ENCODE measurements around the gene STARD13.

The STARD13 gene, protein sequence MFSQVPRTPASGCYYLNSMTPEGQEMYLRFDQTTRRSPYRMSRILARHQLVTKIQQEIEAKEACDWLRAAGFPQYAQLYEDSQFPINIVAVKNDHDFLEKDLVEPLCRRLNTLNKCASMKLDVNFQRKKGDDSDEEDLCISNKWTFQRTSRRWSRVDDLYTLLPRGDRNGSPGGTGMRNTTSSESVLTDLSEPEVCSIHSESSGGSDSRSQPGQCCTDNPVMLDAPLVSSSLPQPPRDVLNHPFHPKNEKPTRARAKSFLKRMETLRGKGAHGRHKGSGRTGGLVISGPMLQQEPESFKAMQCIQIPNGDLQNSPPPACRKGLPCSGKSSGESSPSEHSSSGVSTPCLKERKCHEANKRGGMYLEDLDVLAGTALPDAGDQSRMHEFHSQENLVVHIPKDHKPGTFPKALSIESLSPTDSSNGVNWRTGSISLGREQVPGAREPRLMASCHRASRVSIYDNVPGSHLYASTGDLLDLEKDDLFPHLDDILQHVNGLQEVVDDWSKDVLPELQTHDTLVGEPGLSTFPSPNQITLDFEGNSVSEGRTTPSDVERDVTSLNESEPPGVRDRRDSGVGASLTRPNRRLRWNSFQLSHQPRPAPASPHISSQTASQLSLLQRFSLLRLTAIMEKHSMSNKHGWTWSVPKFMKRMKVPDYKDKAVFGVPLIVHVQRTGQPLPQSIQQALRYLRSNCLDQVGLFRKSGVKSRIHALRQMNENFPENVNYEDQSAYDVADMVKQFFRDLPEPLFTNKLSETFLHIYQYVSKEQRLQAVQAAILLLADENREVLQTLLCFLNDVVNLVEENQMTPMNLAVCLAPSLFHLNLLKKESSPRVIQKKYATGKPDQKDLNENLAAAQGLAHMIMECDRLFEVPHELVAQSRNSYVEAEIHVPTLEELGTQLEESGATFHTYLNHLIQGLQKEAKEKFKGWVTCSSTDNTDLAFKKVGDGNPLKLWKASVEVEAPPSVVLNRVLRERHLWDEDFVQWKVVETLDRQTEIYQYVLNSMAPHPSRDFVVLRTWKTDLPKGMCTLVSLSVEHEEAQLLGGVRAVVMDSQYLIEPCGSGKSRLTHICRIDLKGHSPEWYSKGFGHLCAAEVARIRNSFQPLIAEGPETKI

DNA sequence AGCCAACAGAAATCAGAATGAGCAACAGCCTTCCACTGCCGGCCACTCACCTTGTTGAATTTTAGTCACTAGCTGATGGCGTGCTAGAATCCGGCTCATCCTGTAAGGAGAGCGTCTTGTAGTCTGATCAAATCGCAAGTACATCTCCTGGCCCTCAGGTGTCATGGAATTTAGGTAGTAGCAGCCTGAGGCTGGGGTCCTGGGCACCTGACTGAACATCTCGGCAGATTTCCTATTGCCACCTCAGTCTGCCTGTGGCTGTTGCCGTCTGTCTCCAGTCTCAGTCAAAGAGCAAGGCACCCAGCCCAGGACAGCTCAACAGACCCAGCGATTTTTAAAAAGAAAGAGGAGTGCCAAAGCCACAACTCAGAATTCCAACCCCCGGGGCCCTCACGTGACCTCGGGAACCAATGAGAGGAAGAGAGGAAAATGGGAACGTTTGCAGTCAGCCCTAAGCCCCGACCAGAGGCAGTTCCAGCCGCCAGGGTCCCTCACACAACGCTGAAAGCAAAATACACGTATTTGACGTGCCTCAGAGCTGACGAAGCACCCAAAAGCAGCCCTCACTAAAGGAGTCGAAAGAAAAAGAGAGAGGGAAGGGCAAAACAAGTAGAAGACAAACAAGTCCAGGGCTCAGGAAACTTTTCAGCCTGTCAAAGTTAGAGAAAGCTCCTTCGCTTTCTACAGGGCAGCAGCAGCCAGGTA lies at the start of gene STARD13:
Gene STARD13, minus strand, starts transcription at position 336 of the 705 bp plus-strand sequence. Its CDS starts 117 bp downstream, at position 219.
- DNase-seq (ENCODE audit: low read depth, low spot score), result peak; percentile 72
- peak within 1 kb of the TSS; percentile 90 for H3K27ac ChIP-seq

DNA sequence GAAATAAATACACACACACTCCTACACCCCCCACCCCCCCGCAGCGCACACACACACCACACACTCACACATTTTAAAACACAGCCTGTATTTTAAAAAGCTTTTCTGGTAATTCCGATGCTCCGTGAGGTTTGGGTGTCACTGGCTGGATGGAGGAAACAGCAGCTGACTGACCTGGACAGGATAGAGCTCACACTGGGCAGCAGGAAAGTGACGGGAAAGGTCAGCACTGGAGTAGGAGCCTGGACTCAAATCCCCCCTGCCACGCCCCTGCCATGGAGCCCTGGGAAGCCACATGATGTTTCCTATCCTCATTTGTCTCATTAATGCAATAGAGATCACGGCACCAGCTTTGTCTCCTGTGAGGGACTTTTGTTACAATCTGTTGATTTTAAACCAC lies 49.3 kb upstream of the STARD13 start:
- no peak for DNase-seq (ENCODE audit: low read depth, low spot score)
- H3K27ac ChIP-seq, result no peak overlapping the region

DNA sequence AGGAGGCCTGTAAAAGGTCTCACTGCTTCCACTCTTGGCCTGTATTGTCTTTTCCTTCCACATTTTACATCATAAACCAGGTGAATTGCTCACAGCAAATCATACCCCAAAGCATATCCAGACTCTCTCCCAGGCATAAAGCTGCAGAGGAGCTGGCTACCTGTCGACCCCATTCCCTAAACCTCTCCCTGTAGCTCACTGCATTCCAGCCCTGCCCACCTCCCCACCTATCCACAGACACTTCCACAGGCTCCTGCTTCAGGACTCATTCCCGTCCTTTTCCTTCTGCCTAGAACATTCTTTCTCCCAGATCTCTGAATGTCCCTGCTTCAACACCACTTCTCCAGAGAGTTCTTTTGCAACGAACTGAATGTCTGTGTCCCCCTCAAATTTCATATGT lies 46.4 kb upstream of the STARD13 start:
- no peak overlapping the region for H3K27ac ChIP-seq
- no peak for DNase-seq (ENCODE audit: low read depth, low spot score)

DNA sequence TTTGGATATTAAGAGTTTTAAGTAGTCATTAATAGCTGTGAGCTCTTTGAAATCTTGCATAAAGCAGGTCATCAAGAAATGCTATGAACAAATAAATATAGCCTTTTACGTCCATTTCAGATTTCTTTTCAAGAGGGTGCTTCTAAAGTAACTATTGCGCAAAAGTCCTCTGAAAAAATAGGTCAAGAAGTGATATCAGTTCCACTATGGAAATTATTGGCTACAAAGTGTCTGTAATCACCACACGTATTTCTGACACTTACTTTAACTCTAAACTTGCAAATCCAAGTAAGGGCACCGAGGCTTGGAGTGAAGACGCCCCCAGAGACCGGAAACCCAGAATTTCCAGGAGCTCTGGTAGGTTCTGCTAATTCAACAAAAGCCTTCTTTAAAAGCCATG lies 44.9 kb upstream of the STARD13 start:
- no peak for DNase-seq (ENCODE audit: low read depth, low spot score)
- H3K27ac ChIP-seq, result no peak overlapping the region

DNA sequence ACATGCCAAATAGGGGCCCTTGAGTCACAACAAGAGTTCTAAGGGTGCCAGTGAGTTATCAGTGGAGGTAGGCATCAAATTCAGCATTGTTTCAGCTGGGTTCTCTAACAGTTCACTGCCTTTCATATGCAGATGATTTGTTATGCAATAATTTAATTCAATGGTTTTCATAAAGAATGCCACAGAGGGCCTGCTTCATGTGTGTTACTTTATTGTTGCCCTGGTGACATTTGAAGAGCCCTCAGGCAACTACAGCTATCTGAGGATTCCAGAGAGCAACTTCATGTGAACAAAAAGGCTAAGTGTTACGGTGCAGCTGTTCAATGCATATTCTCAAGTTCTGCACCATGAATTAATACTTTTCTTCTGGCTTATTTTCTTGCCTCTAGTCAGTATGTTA lies 43.1 kb upstream of the STARD13 start:
- no peak for DNase-seq (ENCODE audit: low read depth, low spot score)
- no peak overlapping the region for H3K27ac ChIP-seq

DNA sequence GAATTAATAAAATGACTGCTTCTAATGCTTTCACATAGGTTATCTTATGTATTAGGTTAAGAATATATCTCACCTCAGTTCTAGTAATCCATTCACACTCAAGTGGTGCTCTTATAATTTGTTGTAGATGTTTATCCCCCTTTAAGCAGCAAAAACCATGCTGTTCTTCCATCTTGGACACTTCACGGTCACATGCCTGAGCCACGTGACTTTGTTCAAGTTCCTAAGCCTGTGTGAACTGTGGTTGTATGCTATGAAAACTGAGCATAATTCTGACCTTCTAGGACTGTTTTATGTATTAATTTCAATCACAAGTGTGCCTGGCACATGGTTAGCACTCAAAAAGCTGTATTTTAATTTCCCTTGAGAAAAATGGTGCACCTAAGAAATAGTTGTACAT lies 41.2 kb upstream of the STARD13 start:
- DNase-seq (ENCODE audit: low read depth, low spot score), result no peak
- no peak overlapping the region for H3K27ac ChIP-seq

DNA sequence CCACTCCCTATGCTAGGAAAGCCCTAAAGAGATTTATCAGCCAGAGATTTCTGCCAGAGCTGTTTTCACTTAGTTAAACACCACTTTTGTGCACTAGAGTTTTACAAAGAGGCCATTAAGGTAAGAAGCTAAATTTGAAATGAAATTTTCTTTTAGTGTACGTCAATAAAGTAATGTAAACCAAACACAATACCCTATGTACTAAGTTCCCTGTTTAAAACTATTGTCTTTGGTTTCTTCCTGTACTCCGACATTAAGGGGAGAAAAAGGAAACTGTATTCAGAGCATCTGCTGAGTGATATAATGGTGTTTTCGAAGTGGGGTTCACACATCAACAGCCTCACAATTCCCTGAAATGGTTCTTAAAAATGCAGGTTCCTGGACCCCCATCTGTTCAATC lies 40.7 kb upstream of the STARD13 start:
- no peak overlapping the region for H3K27ac ChIP-seq
- DNase-seq (ENCODE audit: low read depth, low spot score), result no peak

DNA sequence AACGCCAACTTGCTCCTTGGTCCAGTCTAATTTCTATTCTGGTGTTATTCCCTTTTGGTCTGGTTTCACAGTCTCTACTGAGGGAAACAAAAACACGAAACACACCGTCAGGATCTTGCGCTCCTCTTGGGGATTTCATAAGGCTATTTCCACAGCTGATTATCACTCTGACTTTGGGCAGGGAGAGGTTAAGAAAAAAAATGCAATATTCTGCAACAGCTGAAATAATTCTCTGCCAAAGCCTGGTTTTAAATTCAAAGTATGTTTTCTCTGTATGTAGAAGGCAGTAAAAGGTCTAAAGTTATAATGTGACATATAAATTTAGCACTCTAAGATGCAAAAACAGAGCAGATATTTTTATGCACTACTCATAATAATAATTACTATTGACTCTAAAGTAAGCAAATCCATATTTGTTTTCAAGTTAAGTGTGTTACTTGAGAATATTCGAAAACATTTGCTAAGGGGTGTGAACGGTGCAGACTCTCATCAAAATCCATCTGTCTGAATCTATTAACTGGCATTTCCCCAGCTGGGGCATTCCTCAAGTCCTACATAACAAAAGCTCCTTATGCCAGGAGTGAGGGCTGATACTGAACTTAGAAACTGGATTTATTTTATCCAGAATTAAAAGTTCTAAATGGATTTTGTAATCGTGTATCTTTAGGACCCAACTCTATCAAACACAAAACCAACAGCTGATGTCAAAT lies 38.4 kb upstream of the STARD13 start:
- DNase-seq (ENCODE audit: low read depth, low spot score), result no peak
- no peak overlapping the region for H3K27ac ChIP-seq

DNA sequence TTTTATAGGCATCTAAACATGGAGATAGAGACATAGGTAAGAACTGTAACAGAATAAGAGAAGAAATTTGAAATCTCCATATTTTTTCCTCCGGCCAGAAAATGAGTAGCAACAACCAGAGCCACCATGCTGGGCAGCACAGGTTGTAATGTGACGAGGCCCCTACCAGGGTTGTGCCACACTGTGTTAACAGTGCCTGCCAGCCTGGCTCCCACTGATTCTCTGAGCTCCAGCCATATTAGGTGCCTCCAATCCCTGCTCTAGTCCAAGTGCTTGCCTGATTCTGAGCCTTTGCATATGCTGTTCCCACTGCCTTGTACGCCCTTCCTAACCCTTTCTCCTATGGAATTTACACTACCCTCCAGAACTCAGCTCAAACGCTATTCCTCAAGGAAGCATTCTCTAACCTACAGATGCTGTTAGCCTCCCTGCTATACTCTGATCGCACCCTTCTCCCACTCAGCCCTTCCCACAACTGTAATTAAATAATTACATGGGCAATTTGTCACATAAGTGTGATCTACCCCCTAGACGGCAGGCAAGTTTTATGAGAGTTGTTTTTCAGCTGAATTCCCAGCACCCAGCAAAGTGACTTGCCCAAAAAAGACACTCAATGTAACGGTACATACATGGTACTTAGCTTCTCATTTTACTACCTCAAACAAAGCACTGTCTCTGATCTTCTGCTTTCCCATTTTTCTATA lies 37.6 kb upstream of the STARD13 start:
- no peak for DNase-seq (ENCODE audit: low read depth, low spot score)
- H3K27ac ChIP-seq, result no peak overlapping the region

DNA sequence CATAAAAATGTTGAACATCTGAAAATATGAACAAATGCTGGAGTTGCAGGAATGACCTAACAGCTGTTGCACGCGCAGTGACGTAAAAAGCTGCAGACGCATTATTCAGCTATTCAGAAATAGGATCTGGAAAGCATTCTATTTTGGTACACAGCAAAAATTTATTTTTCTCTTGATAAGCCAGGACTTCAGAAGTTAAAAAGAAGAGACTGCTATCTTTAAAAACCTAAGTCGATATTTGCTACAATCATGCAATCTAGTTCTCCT lies 36.9 kb upstream of the STARD13 start:
- no peak for DNase-seq (ENCODE audit: low read depth, low spot score)
- H3K27ac ChIP-seq, result no peak overlapping the region

DNA sequence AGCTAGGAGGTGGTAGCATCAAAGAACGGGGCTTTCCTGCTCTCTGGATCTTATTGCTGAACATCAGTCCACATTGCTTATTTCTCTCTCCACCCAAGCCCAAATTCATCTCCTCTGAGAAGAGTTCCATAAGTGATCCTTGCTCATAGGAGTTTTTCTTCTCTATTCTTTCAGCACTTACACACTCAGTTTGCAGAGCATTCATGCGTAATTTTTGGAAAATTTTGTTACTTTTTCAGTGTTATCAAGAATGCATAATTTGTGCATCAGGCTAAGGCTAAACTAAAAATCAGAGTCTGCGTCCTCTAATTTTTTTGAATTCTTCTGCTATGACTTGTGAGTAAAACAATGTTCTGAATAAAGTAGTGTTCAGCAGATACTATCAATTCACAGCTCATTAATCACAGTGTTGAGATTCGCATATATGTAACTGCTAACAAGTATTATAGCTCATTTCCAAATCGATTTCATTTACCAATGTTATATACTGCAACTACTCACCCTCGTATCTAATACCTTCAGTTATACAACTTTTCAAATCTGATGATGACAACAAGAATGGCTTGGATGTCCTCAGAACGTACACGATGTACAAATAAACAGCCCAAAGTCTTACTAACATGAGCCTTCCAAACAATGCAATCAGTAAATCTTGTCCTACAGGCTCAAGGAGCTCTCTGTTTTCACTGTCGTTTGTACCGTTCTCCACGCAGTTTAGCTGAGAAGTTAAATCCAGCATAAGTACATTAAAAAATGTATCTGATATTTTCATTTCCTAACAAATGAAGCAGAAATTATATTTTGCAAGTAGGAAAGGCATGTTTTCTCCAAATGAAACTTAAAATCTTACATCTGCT lies 36.4 kb upstream of the STARD13 start:
- H3K27ac ChIP-seq, result no peak overlapping the region
- DNase-seq (ENCODE audit: low read depth, low spot score), result no peak

DNA sequence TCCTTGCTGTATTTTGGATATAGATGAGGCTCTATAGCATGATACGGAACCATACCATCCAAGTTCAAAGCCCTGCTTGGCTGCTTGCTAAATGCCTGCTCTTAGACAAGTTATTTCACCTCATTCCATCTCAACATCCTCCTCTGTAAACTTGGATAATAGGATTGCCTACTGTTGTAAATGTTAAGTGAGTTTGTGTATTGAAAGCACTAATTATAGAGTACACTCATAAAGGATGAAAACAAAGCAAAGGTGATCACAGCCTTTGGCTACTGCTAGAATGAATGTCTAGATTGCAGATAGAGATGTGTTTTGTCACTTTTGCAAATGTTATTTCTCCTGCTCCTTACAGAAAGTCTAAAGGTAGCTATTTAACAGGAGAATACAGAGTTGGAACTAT lies 34.3 kb upstream of the STARD13 start:
- no peak for DNase-seq (ENCODE audit: low read depth, low spot score)
- H3K27ac ChIP-seq, result no peak overlapping the region

DNA sequence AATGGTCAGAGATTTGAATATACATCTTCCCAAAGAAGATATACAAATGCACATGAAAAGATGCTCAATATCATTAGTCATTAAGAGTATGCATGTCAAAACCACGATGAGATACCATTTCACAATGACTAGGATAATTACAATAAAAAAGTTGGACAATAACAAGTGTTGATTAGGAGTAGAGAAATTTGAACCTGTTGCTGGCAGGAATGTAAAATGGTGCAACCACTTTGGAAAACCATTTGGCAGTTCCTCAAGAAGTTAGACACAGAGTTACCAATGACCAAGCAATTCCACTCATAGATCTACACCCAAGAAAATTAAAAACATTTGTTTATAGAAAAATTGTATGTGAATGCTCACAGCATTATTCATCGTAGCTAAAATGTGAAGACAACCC lies 33.2 kb upstream of the STARD13 start:
- DNase-seq (ENCODE audit: low read depth, low spot score), result no peak
- H3K27ac ChIP-seq, result no peak overlapping the region

DNA sequence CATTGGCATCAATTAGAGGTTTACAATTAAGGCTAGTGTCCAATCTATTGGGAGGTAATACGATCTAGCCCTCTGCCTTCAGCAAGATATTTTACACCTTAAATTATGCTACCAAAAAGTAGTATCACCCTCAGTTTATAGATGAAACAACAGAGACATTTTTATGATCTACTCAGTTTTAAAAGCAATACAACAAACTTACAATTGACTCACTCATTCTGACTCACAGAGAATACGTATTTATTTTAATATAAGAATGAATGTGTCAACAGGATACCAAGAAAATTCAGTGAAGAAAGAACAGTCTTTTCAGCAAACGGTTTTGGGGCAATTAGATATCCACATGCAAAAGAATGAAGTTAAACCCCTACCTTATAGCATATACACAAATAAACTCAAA lies 32.5 kb upstream of the STARD13 start:
- no peak for DNase-seq (ENCODE audit: low read depth, low spot score)
- H3K27ac ChIP-seq, result no peak overlapping the region

DNA sequence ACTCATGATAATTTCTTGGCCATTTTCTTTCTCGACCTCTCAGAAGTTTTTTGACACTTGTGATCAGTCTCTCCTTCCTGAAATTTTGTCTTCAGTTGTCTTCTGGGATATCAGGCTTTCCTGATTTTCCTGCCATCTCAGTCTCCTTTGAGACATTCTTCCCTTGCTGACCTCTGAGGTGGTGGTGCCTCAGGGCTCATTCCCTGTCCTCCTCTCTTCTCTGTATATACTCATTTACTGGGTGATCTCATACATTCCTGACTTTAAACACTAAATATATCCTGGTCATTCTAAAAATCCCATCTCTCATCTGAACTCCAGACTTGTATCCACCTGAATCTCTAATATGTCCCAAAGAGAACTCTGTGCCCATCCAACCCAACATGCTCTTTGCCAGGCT lies 31.3 kb upstream of the STARD13 start:
- H3K27ac ChIP-seq, result no peak overlapping the region
- no peak for DNase-seq (ENCODE audit: low read depth, low spot score)

DNA sequence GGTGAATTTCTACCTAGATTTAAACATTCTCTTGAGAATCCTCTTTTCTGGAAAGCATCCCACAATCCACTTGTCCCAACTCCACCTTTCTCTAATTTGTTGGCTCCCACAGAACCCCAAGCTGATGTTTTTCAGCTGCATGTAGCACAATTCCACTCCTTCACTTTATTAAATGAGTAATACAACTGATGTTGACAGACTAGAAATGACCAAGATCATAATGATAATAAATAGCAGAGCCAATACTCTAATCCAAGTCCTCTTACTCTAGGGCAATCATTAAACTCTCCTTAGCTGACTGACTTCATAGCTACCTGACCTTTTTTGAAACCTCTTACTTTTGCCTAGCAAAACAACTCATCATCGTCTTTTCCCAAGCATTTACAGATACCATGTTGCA lies 27.9 kb upstream of the STARD13 start:
- DNase-seq (ENCODE audit: low read depth, low spot score), result no peak

DNA sequence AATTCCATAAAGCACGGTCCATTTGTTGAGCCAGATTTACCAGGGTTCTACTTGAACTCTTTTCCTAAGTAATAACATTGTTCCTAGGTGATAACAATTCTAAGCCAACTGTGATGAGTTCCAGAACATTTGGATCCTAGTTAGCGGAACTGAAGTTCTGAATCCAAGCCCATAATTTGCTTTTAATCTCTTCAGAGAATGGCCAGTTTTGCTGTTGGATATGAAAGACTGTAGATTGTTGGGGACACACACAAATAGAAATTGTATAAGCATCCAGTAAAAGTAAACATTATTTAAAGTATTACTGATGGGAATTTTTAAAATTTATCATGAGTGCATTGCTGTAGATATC lies 27.3 kb upstream of the STARD13 start:
- DNase-seq (ENCODE audit: low read depth, low spot score), result no peak

More for the DNA sequence above, 27.9 kb upstream of the STARD13 start:
- no peak overlapping the region for H3K27ac ChIP-seq

DNA sequence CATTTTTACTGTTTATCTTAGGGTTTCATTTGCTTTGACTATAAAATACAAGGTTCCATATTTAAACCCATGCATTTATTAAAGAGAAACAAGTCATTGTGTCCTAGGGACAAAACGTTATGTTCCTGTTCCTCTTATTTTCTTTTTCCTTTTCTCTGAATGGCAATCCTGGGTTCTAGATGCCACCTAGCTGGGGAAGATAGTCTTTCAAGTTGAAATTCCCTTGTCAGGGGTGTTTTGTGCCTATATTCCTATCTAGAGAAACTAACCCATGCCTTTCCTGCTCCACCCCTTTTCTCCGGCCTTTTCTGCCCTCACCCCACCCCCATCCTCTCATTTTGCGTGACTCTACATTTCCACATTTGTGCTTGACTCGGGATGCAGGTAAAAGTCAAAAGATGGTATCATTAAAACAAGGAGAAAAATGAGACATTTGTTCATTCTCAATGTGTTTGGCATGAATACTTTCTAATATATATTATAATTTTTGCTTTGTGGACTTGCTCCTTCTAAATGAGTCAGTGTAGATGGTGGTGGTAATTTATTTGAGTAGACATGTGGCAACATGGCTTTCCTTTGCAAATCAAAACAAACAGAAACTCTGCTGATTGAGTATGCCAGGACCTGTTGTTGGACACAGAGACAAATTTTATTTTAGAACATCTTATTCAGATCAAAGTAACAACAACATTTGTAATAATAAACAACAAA lies 26.8 kb upstream of the STARD13 start:
- peak overlapping the region; percentile 4 for H3K27ac ChIP-seq
- DNase-seq (ENCODE audit: low read depth, low spot score), result peak; percentile 12

More for the DNA sequence above, 27.3 kb upstream of the STARD13 start:
- H3K27ac ChIP-seq, result no peak overlapping the region
